ENCODE data around the gene MRPS23.
A peak's percentile ranks its signal among the peaks of the same experiment; 100 is the strongest.

Gene MRPS23

GRCh38 chr17:57860414-57860999 is 10.7 kb upstream of the MRPS23 start:
- peak; percentile 99 for TF ChIP-seq GLIS1 (tag by site-specific recombination; IDR thresholded peaks at IDR 0.05)
- no peak for TF ChIP-seq ZNF174 (tag by site-specific recombination; IDR thresholded peaks at IDR 0.05)
- TF ChIP-seq ZFP3 (tag by site-specific recombination; IDR thresholded peaks at IDR 0.05; ENCODE audit: low read depth) = no peak
- no peak for TF ChIP-seq TRIM28 (IDR thresholded peaks at IDR 0.05; ENCODE audit: borderline replicate concordance, low read length)
- peak; percentile 76 for TF ChIP-seq GLIS2 (tag by site-specific recombination; IDR thresholded peaks at IDR 0.05)
- no peak for TF ChIP-seq ZSCAN16 (tag by site-specific recombination; IDR thresholded peaks at IDR 0.05)
- TF ChIP-seq SCRT2 (tag by site-specific recombination; IDR thresholded peaks at IDR 0.05) = no peak
- 0 out of 2 replicates have a peak, but pooled peaks have one; percentile 30 for TF ChIP-seq ZNF692 (tag by site-specific recombination; IDR thresholded peaks at IDR 0.05)
- TF ChIP-seq ZNF624 (tag by site-specific recombination; IDR thresholded peaks at IDR 0.05) = no peak
- peak; percentile 80; the same call in 1 of the 2 replicates for TF ChIP-seq ZNF423 (tag by site-specific recombination; IDR thresholded peaks at IDR 0.05)
- TF ChIP-seq ZIC2 (tag by site-specific recombination; IDR thresholded peaks at IDR 0.05) = peak; percentile 99
- 0 out of 2 replicates have a peak, but pooled peaks have one; percentile 69 for TF ChIP-seq ZNF121 (tag by site-specific recombination; IDR thresholded peaks at IDR 0.05)
- TF ChIP-seq ZNF362 (tag by site-specific recombination; IDR thresholded peaks at IDR 0.05) = peak; percentile 53; the same call in 1 of the 2 replicates
- no peak for TF ChIP-seq ZNF518A (tag by site-specific recombination; conservative IDR thresholded peaks at IDR 0.05; ENCODE audit: low read depth)
- TF ChIP-seq ZNF311 (tag by site-specific recombination; IDR thresholded peaks at IDR 0.05; ENCODE audit: borderline replicate concordance) = no peak
- no peak for TF ChIP-seq GLI2 (tag by site-specific recombination; IDR thresholded peaks at IDR 0.05; ENCODE audit: borderline replicate concordance, low read depth)
- Histone ChIP-seq H3K27ac (ENCODE audit: extremely low read depth, low read depth, low read length) (peak overlapping the region; percentile 38; the same call in 1 of the 2 replicates), H3K4me3 (ENCODE audit: low read depth, low read length) (no peak overlapping the region), H3K4me1 (ENCODE audit: control insufficient read depth, insufficient read depth, low read length) (peaks cover 4% of the 10 kb centered on the region; the same call in 1 of the 2 replicates), H3K9me3 (ENCODE audit: control insufficient read depth, insufficient read depth, low read depth, low read length) (no peaks in the 10 kb centered on the region), H3K36me3 (ENCODE audit: control insufficient read depth in 2 of 2, insufficient read depth in 1 of 2, low read length in 2 of 2) (no peaks in the 10 kb centered on the region; a peak in 1 of 3 replicates)
- POLR2A ChIA-PET = interaction anchor here (0.5 to 4.2 kb wide), 14 partner anchors 8 to 490 kb away, joined by 3 to 49 read pairs (median 6); partner anchors contain the start of genes DYNLL2, MRPS23, SRSF1 and VEZF1
- CTCF ChIA-PET = interaction anchor here (0.6 to 17.6 kb wide), 12 partner anchors 9 to 275 kb away, joined by 3 to 434 read pairs (median 8); partner anchors contain the start of genes MRPS23 and VEZF1
